ENCODE data around the gene SLC27A2. TPM values are rescaled to one million over a fixed set of nuclear protein-coding genes. Genes with fewer than 3 reads are reported as not detected.
"Not testable (repeated sequence)": the region's sequence is repeated elsewhere in the genome, so short reads cannot be mapped to it uniquely, and the experiment has no call there.

Gene SLC27A2
- total RNA-seq, 1 donor from 2014 or later: 0.06 TPM

DNA sequence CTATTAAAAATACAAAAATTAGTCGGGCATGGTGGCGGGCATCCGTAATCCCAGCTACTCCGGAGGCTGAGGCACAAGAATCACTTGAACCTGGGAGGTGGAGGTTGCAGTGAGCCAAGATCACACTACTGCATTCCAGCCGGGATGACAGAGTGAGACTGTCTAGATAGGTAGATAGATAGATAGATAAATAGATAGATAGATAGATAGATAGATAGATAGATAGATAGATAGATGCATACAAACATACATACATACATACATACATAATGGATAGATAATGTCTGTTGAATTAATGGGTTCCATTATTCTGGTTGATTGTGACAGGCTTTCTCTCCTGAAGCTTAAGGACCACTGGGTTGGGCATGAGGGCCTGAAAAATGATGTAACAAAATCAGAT, 6.8 kb downstream of the SLC27A2 start:
- not testable (repeated sequence) for DNase-seq (ENCODE audit: extremely low read depth, low read depth, low spot score)

DNA sequence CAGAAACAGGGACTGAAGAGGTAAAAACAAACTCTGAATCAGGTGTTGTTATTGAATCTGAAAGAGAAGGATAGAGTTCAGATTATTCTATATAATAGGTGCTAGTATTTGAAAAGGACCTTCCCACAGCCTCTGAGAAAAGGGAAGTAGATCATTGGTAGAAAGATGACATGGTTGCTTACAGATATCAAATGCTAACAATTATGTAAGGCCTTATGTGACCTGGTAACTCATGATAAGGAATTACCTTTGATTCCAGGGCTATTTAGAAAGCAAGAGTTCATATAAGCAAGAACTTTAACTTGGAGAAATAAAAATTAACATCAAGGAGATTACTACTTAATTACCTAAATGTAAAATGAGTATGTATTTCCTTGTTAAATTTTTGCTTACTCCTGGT, 7.6 kb downstream of the SLC27A2 start:
- DNase-seq (ENCODE audit: extremely low read depth, low read depth, low spot score): no peak

DNA sequence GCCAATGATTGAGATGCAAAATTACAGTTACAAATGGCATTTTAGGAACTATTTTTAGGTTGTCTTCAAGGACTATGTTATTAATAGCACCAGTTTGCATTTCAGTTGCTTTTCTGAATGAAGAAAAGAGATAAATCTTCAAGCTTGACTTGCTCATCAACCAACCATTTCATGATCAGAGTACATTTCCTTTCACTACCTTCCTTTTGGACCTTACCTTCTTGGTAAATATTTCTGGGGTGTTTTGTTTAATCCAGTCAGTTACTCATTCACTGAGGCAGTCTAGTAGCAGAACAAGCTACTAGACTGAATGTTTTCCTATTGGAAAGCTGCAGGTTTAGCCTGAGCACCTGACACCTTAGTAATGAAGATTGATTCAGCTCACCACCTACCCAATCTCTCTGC, 8.2 kb downstream of the SLC27A2 start:
- DNase-seq (ENCODE audit: extremely low read depth, low read depth, low spot score): no peak

DNA sequence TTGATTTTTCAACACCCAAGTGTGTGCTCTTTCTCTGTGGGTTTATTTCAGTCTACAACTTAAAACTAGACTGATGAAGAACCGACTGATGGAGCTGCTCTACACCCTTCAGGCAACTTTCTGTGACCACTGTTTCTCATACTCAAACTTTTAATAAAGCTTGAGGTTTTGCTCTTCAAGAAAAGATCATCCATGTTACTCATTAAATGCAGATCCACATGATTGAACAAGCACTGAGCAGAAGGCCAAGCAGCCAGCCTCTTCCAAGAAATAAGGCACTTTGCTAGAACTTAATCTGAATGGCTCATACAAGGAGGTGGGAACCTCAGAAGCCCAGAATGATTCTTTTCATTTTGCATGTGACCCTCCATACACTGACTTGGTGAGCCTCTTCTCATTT, 8.7 kb downstream of the SLC27A2 start:
- no peak for DNase-seq (ENCODE audit: extremely low read depth, low read depth, low spot score)

DNA sequence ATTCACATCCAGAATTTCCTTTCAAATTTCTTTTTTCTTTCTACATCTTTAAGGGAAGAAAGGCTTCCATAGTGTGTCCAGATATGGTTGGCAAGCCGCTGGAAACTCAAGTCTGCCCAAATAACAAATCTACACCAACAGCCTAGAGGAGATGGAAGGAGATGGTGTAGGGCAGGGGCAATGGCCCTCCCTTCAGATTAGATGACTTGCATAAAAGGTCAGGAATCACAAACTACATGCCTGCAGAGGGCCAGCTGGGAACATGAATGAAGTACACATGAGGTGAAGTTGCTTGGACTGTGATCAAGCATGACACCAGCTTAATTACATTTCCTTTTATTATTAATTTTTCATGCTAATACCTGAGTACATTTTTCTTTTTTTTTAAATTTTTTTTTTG, 10.2 kb downstream of the SLC27A2 start:
- DNase-seq (ENCODE audit: extremely low read depth, low read depth, low spot score): no peak

DNA sequence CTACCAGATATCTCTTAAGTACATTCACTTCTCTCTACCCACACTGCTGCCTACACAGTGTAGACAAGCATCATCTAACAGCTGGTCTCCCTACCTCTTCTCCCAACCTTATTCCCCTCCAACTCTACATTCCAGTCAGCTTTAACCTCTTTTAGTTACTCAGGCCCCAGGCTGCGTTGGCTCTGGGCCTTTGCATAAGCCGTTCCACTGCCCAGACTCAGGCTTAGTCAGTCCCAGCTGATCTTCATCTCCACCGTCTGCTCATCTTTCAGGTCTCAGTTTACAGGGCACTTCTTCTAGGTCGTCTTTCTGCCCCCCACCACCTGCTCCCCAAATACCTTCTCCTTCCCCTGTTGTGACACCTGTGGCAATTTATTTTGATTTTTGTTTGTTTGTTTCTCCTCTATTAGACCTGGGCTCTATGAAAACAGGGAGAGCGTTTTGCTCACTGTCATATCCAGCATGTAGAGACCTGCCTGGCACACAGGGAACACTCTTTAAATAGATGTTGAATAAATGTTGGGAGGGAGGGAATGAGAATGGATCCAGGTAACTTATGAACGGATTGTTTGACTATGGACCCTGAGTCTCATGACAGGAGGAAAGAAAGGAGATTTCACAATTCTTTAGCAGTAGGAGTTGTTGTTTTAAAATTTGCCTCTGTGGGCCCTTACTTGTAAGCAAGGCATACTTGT, 11.1 kb downstream of the SLC27A2 start:
- DNase-seq (ENCODE audit: extremely low read depth, low read depth, low spot score): no peak

DNA sequence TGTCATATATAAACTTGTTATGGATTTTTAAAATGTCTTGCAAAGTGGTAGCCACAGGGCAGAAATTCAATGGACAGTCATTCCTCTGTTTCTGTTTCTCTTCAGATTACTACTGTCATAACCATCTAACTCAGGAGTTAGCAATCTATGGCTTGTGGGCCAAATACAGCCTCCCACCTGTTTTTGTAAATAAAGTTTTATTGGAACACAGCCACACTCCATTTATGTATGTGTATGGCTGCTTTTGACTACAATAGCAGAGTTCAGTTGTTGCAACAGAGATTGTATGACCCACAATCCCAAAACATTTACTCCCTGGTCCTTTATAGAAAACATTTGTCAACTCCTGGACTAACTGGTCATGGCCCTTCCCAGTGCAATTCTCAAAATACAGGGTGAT, 20.0 kb downstream of the SLC27A2 start:
- no peak for DNase-seq (ENCODE audit: extremely low read depth, low read depth, low spot score)

DNA sequence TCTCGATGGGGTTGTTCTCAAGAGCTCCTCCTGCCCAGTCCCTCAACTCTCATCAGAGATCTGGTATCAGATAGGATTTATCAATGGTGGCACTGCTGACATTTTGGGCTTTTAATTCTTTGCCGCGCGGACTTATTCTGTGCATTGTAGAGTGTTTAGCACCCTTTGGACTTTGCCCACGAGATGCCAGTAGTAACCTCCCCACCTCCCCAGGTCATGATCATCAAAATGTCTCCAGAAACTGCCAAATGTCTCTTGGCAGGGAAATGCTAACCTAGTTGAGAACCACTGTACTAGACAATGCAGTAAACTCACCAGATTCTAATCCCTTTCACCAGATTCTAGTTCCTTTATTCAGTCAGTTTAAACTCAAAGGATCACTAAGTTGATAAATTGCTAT, 24.0 kb downstream of the SLC27A2 start:
- DNase-seq (ENCODE audit: extremely low read depth, low read depth, low spot score): no peak

DNA sequence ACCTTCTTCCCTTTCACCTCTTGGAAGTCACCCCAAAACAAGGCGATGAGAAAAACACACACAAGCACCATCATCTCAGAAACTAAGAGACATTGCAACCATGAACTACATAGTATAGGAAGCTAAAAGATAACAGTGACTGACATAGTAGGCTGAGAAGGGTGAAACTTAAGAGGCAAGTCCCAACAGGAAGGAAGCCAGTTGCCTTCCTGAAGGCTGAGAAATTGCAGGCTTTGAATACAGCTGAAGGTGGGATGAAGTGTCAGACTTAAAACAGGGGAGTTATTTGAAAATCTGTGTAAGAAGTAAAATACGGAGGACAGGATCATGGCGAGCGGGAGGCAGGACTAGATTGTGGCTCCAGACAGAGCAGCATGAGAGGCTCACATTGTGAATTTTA, 27.8 kb downstream of the SLC27A2 start:
- no peak for DNase-seq (ENCODE audit: extremely low read depth, low read depth, low spot score)

DNA sequence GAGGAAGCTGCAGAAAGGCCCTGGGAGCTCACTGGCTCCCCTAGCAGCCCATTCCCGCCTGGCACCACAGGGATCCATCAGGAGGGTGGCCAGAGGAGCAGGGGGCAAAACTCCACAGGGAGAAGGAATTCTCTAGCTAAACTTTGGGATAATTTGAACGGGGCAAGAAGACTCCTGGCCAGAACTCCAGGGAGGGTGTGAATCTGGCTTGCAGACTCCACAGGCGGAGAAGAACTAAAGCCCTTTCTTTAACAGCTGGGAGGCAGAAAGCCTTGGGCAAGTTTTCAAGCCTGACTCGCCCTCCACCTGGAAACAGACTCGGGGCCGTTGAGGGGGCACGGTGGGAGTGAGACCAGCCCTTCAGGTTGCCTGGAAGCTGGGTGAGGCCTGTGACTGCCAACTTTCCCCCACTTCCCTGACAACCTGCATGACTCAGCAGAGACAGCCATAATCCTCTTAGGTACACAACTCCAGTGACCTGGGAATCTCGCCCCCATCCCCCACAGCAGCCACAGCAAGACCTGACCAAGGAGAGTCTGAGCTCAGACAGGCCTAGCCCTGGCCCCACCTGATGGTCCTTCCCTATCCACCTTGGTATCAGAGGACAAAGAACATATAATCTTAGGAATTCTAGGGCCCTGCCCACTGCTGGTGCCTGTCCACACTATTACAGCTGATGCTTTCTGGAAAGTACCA, 28.6 kb downstream of the SLC27A2 start:
- no peak for DNase-seq (ENCODE audit: extremely low read depth, low read depth, low spot score)

DNA sequence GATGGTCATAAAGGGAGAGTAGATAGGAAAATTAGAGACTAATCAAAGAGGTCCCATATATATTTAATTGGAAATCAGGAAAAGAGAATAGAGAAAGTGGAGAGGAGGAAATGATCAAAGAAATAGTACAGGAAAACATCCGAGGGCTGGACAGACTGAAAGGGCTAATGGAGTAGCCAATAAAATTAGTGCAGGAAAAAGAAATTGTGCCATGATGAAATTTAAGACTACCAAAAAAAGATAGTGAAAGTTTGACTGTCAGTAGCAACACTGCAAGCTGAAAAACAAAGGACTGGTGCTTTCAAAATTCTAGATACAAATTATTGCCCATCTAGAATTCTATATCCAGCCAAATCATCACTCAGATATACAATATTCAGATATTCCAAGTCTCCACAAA, 36.3 kb downstream of the SLC27A2 start:
- DNase-seq (ENCODE audit: extremely low read depth, low read depth, low spot score): no peak

DNA sequence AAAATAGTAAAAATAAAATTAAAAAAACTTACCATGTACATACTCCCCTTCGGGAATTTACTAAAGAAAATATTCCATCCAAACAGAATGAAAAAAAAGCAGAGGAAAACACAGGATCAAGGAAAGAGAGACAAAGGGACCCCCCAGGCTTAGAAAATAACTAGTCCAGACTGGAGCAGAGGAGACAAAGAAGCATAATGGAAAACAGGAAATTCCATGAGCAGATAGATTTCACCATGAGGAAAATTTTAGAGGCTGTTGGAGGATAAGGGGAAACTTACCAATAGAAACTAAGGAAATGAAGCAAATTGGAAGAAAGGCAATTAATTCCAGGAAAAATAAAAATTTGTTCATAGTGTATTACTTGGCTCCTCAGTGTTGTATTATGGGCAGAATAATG, 36.7 kb downstream of the SLC27A2 start:
- DNase-seq (ENCODE audit: extremely low read depth, low read depth, low spot score): no peak

DNA sequence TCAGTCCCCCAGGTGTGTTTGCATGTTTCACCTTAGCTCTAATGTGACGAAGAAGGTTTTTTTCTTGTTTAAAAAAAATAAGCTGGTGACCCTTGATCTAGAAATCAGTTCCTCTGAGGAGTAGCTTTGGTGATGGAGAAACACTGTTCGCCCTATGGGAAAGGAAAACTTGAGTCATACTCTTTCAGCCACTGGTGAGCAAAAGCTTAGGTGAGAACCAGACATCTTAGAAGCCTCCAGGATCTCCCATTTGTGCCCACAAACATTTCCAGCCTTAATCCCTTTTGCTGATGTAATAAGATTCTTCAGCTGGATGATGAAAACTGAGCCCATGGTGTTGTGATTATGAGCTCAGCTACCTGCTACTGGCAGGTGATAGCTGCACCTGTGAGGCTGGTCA, 37.8 kb downstream of the SLC27A2 start:
- DNase-seq (ENCODE audit: extremely low read depth, low read depth, low spot score): no peak

DNA sequence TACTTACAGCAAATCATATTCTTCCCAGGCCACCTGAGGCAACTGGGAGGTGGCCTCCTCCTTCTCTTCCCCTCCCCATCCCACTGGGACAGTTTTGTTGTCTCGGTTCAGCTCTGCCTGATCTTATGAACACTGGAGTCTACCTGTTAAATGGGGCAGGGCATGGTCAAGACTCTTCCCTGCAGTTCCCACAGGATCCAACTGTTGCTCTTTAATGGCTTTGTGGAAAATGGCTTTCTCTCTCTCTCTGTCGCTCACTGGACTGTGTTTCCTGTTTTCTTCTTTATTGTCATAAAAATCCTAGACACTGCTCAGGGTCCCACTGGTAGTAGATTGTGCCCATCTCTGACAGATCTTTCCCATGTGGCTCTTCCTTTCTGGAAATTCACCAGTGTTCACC, 40.2 kb downstream of the SLC27A2 start:
- no peak for DNase-seq (ENCODE audit: extremely low read depth, low read depth, low spot score)

DNA sequence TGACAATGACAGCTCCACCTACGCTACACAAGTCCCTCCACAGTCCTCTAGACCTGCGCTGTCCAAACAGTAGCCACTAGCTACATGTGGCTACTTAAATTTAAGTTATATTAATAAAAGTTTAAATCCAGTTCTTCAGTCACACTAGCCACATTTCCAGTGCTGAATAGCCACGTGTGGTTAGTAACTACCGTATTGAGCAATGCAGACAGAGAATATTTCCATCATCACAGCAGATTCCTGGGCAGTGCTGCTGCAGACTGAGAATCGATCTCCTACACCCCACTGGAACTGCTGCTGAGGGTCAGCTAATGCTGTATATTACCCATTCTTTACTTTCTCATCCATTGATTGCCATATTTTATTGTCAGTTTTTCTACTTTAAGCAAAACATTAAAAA, 42.6 kb downstream of the SLC27A2 start:
- no peak for DNase-seq (ENCODE audit: extremely low read depth, low read depth, low spot score)

DNA sequence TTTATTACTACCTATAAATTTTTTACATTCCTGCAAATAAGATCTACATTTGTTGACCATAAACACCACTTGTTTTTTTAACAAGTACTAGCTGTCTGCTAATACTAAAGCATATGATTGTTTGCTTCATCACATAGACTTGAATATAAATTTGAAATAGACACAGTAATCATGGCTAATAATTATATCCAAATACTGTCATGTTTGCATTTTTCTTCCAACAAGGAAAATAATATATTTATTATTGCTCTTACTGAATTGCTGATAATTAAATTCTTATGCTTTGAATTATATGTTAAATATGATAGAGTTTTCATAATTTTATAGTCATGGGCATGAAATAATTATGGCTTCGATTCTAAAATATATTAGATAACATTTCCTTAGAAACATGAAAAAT, 43.1 kb downstream of the SLC27A2 start:
- DNase-seq (ENCODE audit: extremely low read depth, low read depth, low spot score): no peak

DNA sequence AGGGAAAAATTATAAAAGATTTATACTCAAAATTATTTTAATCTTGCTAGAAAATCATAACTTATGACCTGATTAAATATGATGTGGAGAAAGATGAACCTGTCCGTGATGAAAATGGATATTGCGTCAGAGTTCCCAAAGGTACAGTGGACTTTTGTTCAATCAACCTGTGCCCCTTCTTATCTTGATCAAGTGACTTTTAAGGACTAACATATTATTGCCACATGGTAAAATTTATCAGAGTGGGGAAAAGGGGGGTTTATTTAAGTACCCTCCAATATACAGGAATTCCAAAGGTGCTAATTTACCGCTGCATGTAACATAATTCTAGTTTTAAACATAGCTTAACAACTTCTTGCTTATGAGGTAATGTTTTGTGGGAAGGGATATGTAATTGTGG, 43.9 kb downstream of the SLC27A2 start:
- DNase-seq (ENCODE audit: extremely low read depth, low read depth, low spot score): no peak

DNA sequence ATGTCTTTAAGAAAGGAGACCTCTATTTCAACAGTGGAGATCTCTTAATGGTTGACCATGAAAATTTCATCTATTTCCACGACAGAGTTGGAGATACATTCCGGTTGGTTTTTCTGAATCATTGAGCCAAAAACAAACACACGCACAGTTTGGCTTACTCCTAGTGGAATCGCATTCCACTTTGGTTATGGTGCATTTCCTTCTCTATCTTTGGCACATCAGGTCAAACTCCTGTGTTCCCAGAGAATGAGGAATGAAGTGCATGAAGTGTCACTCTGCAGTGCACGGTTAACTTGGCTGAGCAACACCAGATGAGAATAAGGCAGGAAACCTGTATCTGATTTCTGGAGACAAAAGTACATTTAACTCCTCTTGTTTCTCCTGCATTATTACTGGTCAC, 45.1 kb downstream of the SLC27A2 start:
- DNase-seq (ENCODE audit: extremely low read depth, low read depth, low spot score): no peak

DNA sequence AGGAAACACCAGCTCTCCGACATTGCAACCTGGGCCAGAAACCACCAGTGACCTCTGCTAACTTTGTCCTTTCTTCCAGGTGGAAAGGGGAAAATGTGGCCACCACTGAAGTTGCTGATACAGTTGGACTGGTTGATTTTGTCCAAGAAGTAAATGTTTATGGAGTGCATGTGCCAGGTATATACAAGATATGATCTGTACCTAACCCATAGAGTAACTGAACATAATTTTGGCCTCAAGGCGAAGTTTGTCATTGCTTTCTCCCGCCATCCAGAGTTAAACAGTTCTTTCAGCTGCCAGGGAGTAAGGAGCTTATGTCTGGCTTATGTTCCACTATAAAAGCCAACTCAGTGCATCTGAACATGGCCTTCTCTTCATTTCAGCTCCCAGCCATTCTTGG, 46.9 kb downstream of the SLC27A2 start:
- DNase-seq (ENCODE audit: extremely low read depth, low read depth, low spot score): no peak

DNA sequence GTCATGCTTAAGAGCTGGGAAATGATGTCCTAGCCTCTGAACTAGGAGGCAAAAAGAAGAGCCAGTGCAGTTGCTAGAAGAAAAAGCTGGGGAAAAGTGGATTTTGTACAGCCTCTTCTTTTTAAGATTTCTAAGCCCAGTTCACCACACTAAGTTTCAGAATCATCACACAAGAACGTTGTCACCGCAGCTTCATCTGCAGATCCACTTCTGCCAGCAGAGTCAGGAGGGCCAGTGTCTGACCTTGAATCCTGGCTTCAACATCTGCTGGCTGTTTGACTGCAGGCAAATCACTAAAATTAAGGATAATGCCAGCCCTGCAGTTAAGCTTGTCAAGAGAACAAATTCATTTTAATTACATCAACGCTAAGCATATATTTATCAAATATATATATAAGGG, 47.3 kb downstream of the SLC27A2 start:
- no peak for DNase-seq (ENCODE audit: extremely low read depth, low read depth, low spot score)

DNA sequence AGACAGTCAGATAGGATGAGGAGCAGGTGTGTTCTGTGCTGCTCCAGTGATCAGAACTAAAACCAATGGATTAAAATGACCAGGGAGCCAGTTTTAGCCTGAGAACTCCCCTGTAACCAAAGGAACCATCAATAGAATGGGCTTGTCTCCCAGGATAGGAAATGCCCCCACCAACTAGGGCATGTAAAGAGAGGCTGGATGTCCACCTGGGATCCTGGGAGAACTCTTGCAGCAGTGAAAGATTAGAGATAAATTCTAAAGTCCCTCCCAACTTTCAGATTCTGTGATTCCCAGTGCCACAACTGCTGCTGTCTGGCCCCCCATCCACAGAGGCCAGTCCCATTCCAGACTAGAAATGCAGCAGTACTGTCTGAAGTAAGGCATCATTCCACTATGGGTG, 49.8 kb downstream of the SLC27A2 start:
- no peak for DNase-seq (ENCODE audit: extremely low read depth, low read depth, low spot score)

DNA sequence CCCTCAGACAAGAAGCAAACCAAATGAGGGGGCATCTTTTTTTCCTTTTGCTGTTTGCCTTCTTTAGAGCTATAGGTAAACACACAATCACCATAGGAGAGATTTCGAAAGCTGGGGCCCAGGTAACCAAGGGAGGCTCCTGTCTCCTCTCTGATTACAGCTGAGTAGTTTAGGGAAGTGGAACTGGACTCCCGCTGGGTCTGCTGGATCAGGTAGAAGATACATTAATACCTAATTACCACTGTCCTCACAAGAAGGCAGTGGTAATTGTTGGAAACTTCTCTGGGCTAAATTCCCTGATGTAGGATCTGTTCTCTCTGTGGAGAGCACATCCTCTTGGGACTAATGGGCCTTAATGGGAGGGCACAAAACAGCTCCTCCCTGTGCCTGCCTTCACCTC, 50.8 kb downstream of the SLC27A2 start:
- DNase-seq (ENCODE audit: extremely low read depth, low read depth, low spot score): no peak
